HepG2 (cell line): ENCODE results near the gene GLIS2. TPM values are rescaled to one million over a fixed set of nuclear protein-coding genes. Genes with fewer than 3 reads are reported as not detected.

Experiments used
- CENPX ChIP-seq: sonication (generic); formaldehyde crosslinking; IDR thresholded peaks from 2 replicates; pipeline ENCODE4 v1.9.0; 2021; ENCODE audit warnings: mild to moderate bottlenecking, missing genetic modification reagents, moderate library complexity
- EP300 ChIP-seq, 3 experiments: sonication (generic) in 1 of 3; formaldehyde crosslinking in 1 of 3; IDR thresholded peaks; 2 replicates each; pipeline versions ENCODE4 v1.5.1 to v1.6.1; 2011 to 2020; ENCODE audit warnings: low read depth in 2 of 3, low read length in 2 of 3, borderline replicate concordance in 1 of 3, improper control_type of control experiment in 1 of 3, mild to moderate bottlenecking in 1 of 3, missing genetic modification reagents in 1 of 3, moderate library complexity in 1 of 3
- ESRRA ChIP-seq: sonication (generic); formaldehyde crosslinking; IDR thresholded peaks from 2 replicates; pipeline ENCODE4 v1.5.1; 2020; ENCODE audit warnings: mild to moderate bottlenecking, low read depth, missing genetic modification reagents
- HOXA9 ChIP-seq: sonication (generic); formaldehyde crosslinking; IDR thresholded peaks from 2 replicates; pipeline ENCODE4 v1.8.1; 2022; ENCODE audit warnings: missing genetic modification reagents, mild to moderate bottlenecking, moderate library complexity, borderline replicate concordance
- IRX3 ChIP-seq: sonication (generic); formaldehyde crosslinking; IDR thresholded peaks from 2 replicates; pipeline ENCODE4 v1.8.1; 2023; ENCODE audit warnings: mild to moderate bottlenecking, low read depth, missing genetic modification reagents, borderline replicate concordance
- JUNB ChIP-seq: sonication (generic); formaldehyde crosslinking; IDR thresholded peaks from 2 replicates; pipeline ENCODE4 v1.8.0; 2022; ENCODE audit warnings: missing genetic modification reagents, mild to moderate bottlenecking, borderline replicate concordance
- MAX ChIP-seq: IDR thresholded peaks from 2 replicates; pipeline ENCODE4 v1.6.1; 2012; ENCODE audit warnings: inconsistent platforms
- NAIF1 ChIP-seq: sonication (generic); formaldehyde crosslinking; IDR thresholded peaks from 2 replicates; pipeline ENCODE4 v1.5.0; 2020; ENCODE audit warnings: mild to moderate bottlenecking, missing genetic modification reagents, borderline replicate concordance
- ONECUT2 ChIP-seq: sonication (generic); formaldehyde crosslinking; IDR thresholded peaks from 2 replicates; pipeline ENCODE4 v1.4.0; 2020; ENCODE audit warnings: missing genetic modification reagents
- POGZ ChIP-seq: sonication (generic); formaldehyde crosslinking; IDR thresholded peaks from 2 replicates; pipeline ENCODE4 v1.4.0; 2020; ENCODE audit warnings: mild to moderate bottlenecking, missing genetic modification reagents
- PRMT3 ChIP-seq: sonication (generic); formaldehyde crosslinking; IDR thresholded peaks from 2 replicates; pipeline ENCODE4 v1.8.1; 2022; ENCODE audit warnings: low read depth, mild to moderate bottlenecking, moderate library complexity, missing genetic modification reagents, borderline replicate concordance
- RARA ChIP-seq: IDR thresholded peaks from 2 replicates; pipeline ENCODE4 v1.6.1; 2016; ENCODE audit warnings: missing genetic modification reagents, missing compliant biosample characterization
- SETDB1 ChIP-seq: sonication (generic); formaldehyde crosslinking; IDR thresholded peaks from 2 replicates; pipeline ENCODE4 v1.5.1; 2020; ENCODE audit warnings: missing genetic modification reagents, mild to moderate bottlenecking, borderline replicate concordance
- TOPORS ChIP-seq: sonication (generic); formaldehyde crosslinking; IDR thresholded peaks from 2 replicates; pipeline ENCODE4 v1.8.0; 2023; ENCODE audit warnings: mild to moderate bottlenecking, missing genetic modification reagents
- ZBTB14 ChIP-seq: sonication (generic); formaldehyde crosslinking; IDR thresholded peaks from 2 replicates; pipeline ENCODE4 v1.4.0; 2020; ENCODE audit warnings: missing genetic modification reagents
- ZBTB7A ChIP-seq: sonication (generic); formaldehyde crosslinking; IDR thresholded peaks from 2 replicates; pipeline ENCODE4 v1.8.0; 2022; ENCODE audit warnings: mild to moderate bottlenecking, missing genetic modification reagents
- ZFP90 ChIP-seq: sonication (generic); formaldehyde crosslinking; IDR thresholded peaks from 2 replicates; pipeline ENCODE4 v1.8.0; 2022; ENCODE audit warnings: missing genetic modification reagents, mild to moderate bottlenecking, inconsistent platforms, borderline replicate concordance
- ZNF160 ChIP-seq: sonication (generic); formaldehyde crosslinking; IDR thresholded peaks from 2 replicates; pipeline ENCODE4 v1.8.0; 2022; ENCODE audit warnings: mild to moderate bottlenecking, inconsistent platforms, missing genetic modification reagents
- ZNF234 ChIP-seq: sonication (generic); formaldehyde crosslinking; conservative IDR thresholded peaks from 2 replicates; pipeline ENCODE4 v1.5.1; 2020; ENCODE audit warnings: mild to moderate bottlenecking, missing genetic modification reagents
- ZNF264 ChIP-seq: sonication (generic); formaldehyde crosslinking; IDR thresholded peaks from 2 replicates; pipeline ENCODE4 v1.4.0; 2020; ENCODE audit warnings: missing genetic modification reagents
- ZNF674 ChIP-seq: sonication (generic); formaldehyde crosslinking; IDR thresholded peaks from 2 replicates; pipeline ENCODE4 v1.5.0; 2020; ENCODE audit warnings: low read depth, mild to moderate bottlenecking, missing genetic modification reagents
- polyA plus RNA-seq, 8 experiments: library from polyadenylated mRNA; depleted of rRNA in 3 of 8; stranded (reverse) in 7 of 8; unstranded in 1 of 8; fragments of >200 nt; fragmentation: Illumina TruSeq in 4 of 8; extraction: Trizol in 4 of 8; gene quantifications; 2 replicates each; pipeline versions ENCODE4 v1.2.1 to v1.2.3, GENCODE V29; 2011 to 2016; ENCODE audit warnings: low read depth in 4 of 8, missing spikeins in 1 of 8, mixed read lengths in 1 of 8; ENCODE audit not compliant: insufficient read depth in 1 of 8
- total RNA-seq, 5 experiments: library from RNA; depleted of rRNA; stranded (reverse); fragments of >200 nt; fragmentation: Illumina TruSeq; extraction: Trizol; gene quantifications; 2 replicates each; pipeline ENCODE4 v1.2.3, GENCODE V29; 2016; ENCODE audit warnings: low read depth in 1 of 5
- TF ChIP-seq, protein P1 (sequence below): sonication (generic); formaldehyde crosslinking; IDR thresholded peaks from 2 replicates; pipeline ENCODE4 v1.8.0; 2023; ENCODE audit warnings: mild to moderate bottlenecking, missing genetic modification reagents
- TF ChIP-seq, protein P2 (sequence below): sonication (generic); formaldehyde crosslinking; IDR thresholded peaks from 2 replicates; pipeline ENCODE4 v1.5.0; 2020; ENCODE audit warnings: mild to moderate bottlenecking, missing genetic modification reagents, borderline replicate concordance
- TF ChIP-seq, protein P3 (sequence below): IDR thresholded peaks from 2 replicates; pipeline ENCODE4 v1.6.1; 2016; ENCODE audit warnings: missing compliant biosample characterization, missing genetic modification reagents, borderline replicate concordance

The GLIS2 gene
- total and polyA plus RNA-seq, 2 of the 13 experiments (the other 11 are each of a cell fraction or from before 2014, with no cell fraction given), result 0.28 to 0.29 TPM

- TF ChIP-seq MAX (peak; percentile 80), ZNF264 (CRISPR knock-in tag) (no peak), SETDB1 (CRISPR knock-in tag) (no peak), RARA (CRISPR knock-in tag) (no peak), CENPX (CRISPR knock-in tag) (no peak), HOXA9 (no peak), PRMT3 (CRISPR knock-in tag) (no peak), ZNF160 (CRISPR knock-in tag) (no peak), ZBTB7A (CRISPR knock-in tag) (no peak), TOPORS (CRISPR knock-in tag) (0 out of 2 replicates have a peak, but pooled peaks have one; percentile 1), ONECUT2 (no peak), NAIF1 (CRISPR knock-in tag) (no peak), IRX3 (CRISPR knock-in tag) (no peak), JUNB (CRISPR knock-in tag) (no peak), ESRRA (CRISPR knock-in tag) (no peak), ZNF674 (CRISPR knock-in tag) (no peak), POGZ (no peak), ZBTB14 (CRISPR knock-in tag) (no peak), ZFP90 (CRISPR knock-in tag) (no peak), ZNF234 (no peak), EP300 (IDR thresholded peaks at IDR 0.05; ENCODE audit: low read depth in 2 of 2, low read length in 2 of 2) (no peak), EP300 (CRISPR knock-in tag; IDR thresholded peaks at IDR 0.05; ENCODE audit: borderline replicate concordance) (0 out of 2 replicates have a peak, but pooled peaks have one; percentile 4)
- TF ChIP-seq, protein P1, sequence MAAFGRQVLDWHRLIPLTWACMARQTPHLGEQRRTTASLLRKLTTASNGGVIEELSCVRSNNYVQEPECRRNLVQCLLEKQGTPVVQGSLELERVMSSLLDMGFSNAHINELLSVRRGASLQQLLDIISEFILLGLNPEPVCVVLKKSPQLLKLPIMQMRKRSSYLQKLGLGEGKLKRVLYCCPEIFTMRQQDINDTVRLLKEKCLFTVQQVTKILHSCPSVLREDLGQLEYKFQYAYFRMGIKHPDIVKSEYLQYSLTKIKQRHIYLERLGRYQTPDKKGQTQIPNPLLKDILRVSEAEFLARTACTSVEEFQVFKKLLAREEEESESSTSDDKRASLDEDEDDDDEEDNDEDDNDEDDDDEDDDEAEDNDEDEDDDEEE (CRISPR knock-in tag), result 0 out of 2 replicates have a peak, but pooled peaks have one; percentile 70
- TF ChIP-seq, protein P2, sequence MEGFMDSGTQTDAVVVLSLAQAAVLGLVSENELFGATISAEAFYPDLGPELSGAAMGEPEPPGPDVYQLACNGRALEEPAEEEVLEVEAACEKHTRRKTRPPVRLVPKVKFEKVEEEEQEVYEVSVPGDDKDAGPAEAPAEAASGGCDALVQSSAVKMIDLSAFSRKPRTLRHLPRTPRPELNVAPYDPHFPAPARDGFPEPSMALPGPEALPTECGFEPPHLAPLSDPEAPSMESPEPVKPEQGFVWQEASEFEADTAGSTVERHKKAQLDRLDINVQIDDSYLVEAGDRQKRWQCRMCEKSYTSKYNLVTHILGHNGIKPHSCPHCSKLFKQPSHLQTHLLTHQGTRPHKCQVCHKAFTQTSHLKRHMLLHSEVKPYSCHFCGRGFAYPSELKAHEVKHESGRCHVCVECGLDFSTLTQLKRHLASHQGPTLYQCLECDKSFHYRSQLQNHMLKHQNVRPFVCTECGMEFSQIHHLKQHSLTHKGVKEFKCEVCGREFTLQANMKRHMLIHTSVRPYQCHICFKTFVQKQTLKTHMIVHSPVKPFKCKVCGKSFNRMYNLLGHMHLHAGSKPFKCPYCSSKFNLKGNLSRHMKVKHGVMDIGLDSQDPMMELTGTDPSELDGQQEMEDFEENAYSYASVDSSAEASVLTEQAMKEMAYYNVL (CRISPR knock-in tag), result no peak
- TF ChIP-seq, protein P3, sequence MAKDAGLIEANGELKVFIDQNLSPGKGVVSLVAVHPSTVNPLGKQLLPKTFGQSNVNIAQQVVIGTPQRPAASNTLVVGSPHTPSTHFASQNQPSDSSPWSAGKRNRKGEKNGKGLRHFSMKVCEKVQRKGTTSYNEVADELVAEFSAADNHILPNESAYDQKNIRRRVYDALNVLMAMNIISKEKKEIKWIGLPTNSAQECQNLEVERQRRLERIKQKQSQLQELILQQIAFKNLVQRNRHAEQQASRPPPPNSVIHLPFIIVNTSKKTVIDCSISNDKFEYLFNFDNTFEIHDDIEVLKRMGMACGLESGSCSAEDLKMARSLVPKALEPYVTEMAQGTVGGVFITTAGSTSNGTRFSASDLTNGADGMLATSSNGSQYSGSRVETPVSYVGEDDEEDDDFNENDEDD (CRISPR knock-in tag), result peak; percentile 44; the same call in 1 of the 2 replicates
Observed at GRCh38 chr16:4314532-4315185, 1.2 kb upstream of the GLIS2 start (continued).
